ENCODE data around the gene POR.

The POR gene

GRCh38 chr7:75885036-75885435 is 29.9 kb upstream of the POR start:
- Histone ChIP-seq H3K36me3 (replicated peaks; ENCODE audit: low read depth, low read length) (peaks cover 31% of the 10 kb centered on the region), H3K79me2 (ENCODE audit: low read length) (peaks cover 3% of the 10 kb centered on the region; the same call in 1 of the 2 replicates), H3K27me3 (ENCODE audit: low read depth, low read length) (no peaks in the 10 kb centered on the region), H3K4me2 (ENCODE audit: low read length) (no peak overlapping the region), H3K4me1 (ENCODE audit: low read length) (peaks cover 1% of the 10 kb centered on the region), H2AFZ (ENCODE audit: low read depth, low read length) (no peak overlapping the region), H3K4me3 (ENCODE audit: low read length) (no peak overlapping the region), H4K20me1 (ENCODE audit: insufficient read depth, low read length) (no peaks in the 10 kb centered on the region), H3K27ac (ENCODE audit: low read length) (no peak overlapping the region), H3K9me3 (ENCODE audit: insufficient read depth, low read length) (no peaks in the 10 kb centered on the region), H3K9ac (ENCODE audit: low read length) (no peak overlapping the region)
- TF ChIP-seq EZH2phosphoT487 (IDR thresholded peaks at IDR 0.05; ENCODE audit: low read depth): no peak
- TF ChIP-seq, protein P1, sequence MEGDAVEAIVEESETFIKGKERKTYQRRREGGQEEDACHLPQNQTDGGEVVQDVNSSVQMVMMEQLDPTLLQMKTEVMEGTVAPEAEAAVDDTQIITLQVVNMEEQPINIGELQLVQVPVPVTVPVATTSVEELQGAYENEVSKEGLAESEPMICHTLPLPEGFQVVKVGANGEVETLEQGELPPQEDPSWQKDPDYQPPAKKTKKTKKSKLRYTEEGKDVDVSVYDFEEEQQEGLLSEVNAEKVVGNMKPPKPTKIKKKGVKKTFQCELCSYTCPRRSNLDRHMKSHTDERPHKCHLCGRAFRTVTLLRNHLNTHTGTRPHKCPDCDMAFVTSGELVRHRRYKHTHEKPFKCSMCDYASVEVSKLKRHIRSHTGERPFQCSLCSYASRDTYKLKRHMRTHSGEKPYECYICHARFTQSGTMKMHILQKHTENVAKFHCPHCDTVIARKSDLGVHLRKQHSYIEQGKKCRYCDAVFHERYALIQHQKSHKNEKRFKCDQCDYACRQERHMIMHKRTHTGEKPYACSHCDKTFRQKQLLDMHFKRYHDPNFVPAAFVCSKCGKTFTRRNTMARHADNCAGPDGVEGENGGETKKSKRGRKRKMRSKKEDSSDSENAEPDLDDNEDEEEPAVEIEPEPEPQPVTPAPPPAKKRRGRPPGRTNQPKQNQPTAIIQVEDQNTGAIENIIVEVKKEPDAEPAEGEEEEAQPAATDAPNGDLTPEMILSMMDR (IDR thresholded peaks at IDR 0.05; ENCODE audit: low read depth, low read length): no peak

DNA sequence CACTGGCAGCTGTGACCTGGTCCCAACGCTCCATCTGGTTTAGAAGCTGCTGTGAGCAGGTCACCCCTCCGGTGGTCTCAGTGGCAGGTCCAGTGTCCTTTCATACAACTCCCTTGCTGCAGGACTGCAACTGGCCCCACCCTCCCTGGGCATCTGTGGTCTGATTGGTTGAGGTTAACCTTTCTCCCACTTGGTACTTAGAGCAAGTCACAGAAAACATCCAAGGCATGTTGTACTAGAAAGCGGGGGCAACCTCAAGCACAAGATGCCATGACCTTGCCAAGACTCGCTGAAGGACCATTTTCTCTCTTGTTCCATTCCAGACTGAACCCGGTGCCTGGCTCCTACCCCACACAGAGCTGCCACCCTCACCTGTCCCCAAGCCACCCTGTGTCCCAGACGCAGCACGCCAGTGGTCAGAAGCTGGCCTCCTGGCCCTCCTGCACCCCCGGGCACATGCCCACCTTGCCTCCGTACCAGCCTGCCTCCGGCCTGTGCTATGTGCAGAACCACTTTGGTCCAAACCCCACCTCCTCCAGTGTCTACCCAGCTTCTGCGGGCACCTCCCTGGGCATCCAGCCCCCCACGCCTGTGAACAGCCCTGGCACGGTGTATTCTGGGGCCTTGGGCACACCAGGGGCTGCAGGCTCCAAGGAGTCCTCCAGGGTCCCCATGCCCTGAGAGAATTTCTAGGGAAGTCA is 27.1 kb upstream of the POR start:
- no peak overlapping the region for H2AFZ ChIP-seq (ENCODE audit: low read depth, low read length)
- H3K79me2 ChIP-seq (ENCODE audit: low read length): no peaks in the 10 kb centered on the region
- H3K4me1 ChIP-seq (ENCODE audit: low read length): no peaks in the 10 kb centered on the region
- TF ChIP-seq EZH2phosphoT487 (IDR thresholded peaks at IDR 0.05; ENCODE audit: low read depth): no peak
- TF ChIP-seq, protein P1 (IDR thresholded peaks at IDR 0.05; ENCODE audit: low read depth, low read length): no peak
- H3K9ac ChIP-seq (ENCODE audit: low read length): no peak overlapping the region
- peaks cover 16% of the 10 kb centered on the region for H3K36me3 ChIP-seq (replicated peaks; ENCODE audit: low read depth, low read length)
- H3K4me3 ChIP-seq (ENCODE audit: low read length): no peak overlapping the region
- H3K4me2 ChIP-seq (ENCODE audit: low read length): no peak overlapping the region
- no peaks in the 10 kb centered on the region for H3K9me3 ChIP-seq (ENCODE audit: insufficient read depth, low read length)
- no peaks in the 10 kb centered on the region for H4K20me1 ChIP-seq (ENCODE audit: insufficient read depth, low read length)
- no peak overlapping the region for H3K27ac ChIP-seq (ENCODE audit: low read length)
- H3K27me3 ChIP-seq (ENCODE audit: low read depth, low read length): no peaks in the 10 kb centered on the region

DNA sequence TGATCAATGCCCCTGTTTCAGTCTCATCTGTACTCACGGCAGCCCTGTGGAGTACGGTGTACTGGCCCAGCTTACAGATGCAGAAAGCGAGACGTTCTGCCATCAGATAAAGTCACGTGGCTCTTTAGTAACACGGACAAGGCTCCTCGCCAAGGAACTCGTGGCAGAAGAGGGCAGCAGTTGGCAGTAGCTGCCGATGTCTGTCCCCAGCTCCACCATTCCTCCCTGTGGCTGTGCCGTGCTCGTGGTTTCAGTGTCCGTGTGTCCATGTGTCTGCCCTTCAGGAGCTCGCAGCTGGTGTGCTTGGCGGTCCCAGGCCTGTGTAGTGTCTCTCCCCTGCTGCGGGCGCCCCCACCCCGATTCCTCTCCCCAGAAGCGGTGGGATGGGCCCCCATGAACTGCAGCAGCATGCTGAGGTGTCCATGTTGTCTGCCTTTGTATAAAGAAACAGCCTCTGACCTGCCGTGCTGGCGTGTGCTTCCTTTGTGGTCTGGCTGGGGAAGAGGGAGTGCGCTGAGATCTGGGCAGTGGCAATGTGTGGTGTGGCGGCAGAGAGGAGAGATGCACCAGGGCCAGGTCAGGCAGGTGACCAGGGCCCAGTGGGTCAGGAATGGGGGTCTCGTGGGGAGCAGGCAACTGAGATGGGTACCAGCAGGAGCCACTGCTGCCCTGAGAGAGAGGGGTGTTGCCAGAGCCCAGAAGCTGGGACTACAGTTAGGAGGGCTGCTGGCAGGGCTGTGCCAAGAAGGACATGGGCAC is 26.3 kb upstream of the POR start:
- no peak overlapping the region for H3K4me2 ChIP-seq (ENCODE audit: low read length)
- no peaks in the 10 kb centered on the region for H4K20me1 ChIP-seq (ENCODE audit: insufficient read depth, low read length)
- H3K36me3 ChIP-seq (replicated peaks; ENCODE audit: low read depth, low read length): peaks cover 15% of the 10 kb centered on the region
- H2AFZ ChIP-seq (ENCODE audit: low read depth, low read length): no peak overlapping the region
- no peak overlapping the region for H3K27ac ChIP-seq (ENCODE audit: low read length)
- no peak overlapping the region for H3K9ac ChIP-seq (ENCODE audit: low read length)
- no peaks in the 10 kb centered on the region for H3K27me3 ChIP-seq (ENCODE audit: low read depth, low read length)
- no peaks in the 10 kb centered on the region for H3K4me1 ChIP-seq (ENCODE audit: low read length)
- H3K79me2 ChIP-seq (ENCODE audit: low read length): no peaks in the 10 kb centered on the region
- no peak overlapping the region for H3K4me3 ChIP-seq (ENCODE audit: low read length)
- H3K9me3 ChIP-seq (ENCODE audit: insufficient read depth, low read length): no peaks in the 10 kb centered on the region
- TF ChIP-seq, protein P1 (IDR thresholded peaks at IDR 0.05; ENCODE audit: low read depth, low read length): no peak
- TF ChIP-seq EZH2phosphoT487 (IDR thresholded peaks at IDR 0.05; ENCODE audit: low read depth): no peak

DNA sequence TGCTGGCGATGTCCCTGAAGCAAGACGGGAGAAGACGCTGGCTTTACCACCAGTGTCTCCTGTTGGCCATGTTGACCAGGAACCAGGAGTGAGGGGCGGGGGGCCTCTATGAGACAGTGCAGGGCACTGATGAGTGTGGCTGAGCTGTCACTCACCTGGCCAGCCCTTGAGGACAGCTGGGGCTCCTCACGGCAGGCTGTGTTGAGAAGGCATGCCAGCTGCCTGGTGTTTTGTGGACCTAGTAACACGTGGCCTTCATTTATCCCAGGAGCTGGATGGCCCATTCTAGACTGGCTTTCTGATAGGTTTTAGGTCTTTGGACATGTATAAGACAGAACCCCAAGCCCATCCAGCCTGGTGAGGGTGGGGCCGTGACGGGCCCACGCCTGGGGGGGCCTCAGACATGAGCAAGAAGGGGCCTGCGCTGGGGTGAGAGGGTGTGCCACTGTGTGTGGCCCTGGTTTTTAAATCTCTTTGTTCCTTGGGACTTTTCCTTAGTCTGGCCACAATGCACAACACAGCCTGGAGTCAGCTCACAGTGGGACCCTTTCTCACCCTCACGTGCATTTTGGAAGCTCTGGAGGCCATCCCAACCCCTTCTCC is 25.6 kb upstream of the POR start:
- H3K4me2 ChIP-seq (ENCODE audit: low read length): no peak overlapping the region
- no peak overlapping the region for H2AFZ ChIP-seq (ENCODE audit: low read depth, low read length)
- H3K36me3 ChIP-seq (replicated peaks; ENCODE audit: low read depth, low read length): peaks cover 14% of the 10 kb centered on the region
- no peaks in the 10 kb centered on the region for H3K27me3 ChIP-seq (ENCODE audit: low read depth, low read length)
- no peaks in the 10 kb centered on the region for H3K79me2 ChIP-seq (ENCODE audit: low read length)
- no peaks in the 10 kb centered on the region for H4K20me1 ChIP-seq (ENCODE audit: insufficient read depth, low read length)
- no peaks in the 10 kb centered on the region for H3K4me1 ChIP-seq (ENCODE audit: low read length)
- no peaks in the 10 kb centered on the region for H3K9me3 ChIP-seq (ENCODE audit: insufficient read depth, low read length)
- no peak for TF ChIP-seq EZH2phosphoT487 (IDR thresholded peaks at IDR 0.05; ENCODE audit: low read depth)
- TF ChIP-seq, protein P1 (IDR thresholded peaks at IDR 0.05; ENCODE audit: low read depth, low read length): no peak
- no peak overlapping the region for H3K4me3 ChIP-seq (ENCODE audit: low read length)
- no peak overlapping the region for H3K9ac ChIP-seq (ENCODE audit: low read length)
- no peak overlapping the region for H3K27ac ChIP-seq (ENCODE audit: low read length)
